Ovary (tissue), 9 donors: ENCODE data around the gene LSM14B. TPM values are rescaled to one million over a fixed set of nuclear protein-coding genes. Genes with fewer than 3 reads are reported as not detected.
"Not testable (repeated sequence)": the region's sequence is repeated elsewhere in the genome, so short reads cannot be mapped to it uniquely, and the experiment has no call there.

Experiments used
- DNase-seq, 5 donors: peaks; one replicate each; pipeline ENCODE4 v3.0.0-alpha.2; 2019 to 2020
- H3K27ac ChIP-seq, 2 donors: fragments of 200-600 bp; one replicate each; pipeline versions ENCODE4 v1.5.1 to v1.8.0; 2019 to 2022
- H3K27me3 ChIP-seq: fragments of 200-600 bp; one replicate; pipeline ENCODE4 v1.8.0; 2022
- H3K36me3 ChIP-seq: fragments of 200-600 bp; sonication (generic); one replicate; pipeline ENCODE4 v1.5.1; 2019
- H3K4me1 ChIP-seq: one replicate; pipeline ENCODE4 v1.8.1; 2013; ENCODE audit warnings: mild to moderate bottlenecking, moderate library complexity; ENCODE audit not compliant: insufficient read depth
- H3K4me3 ChIP-seq: fragments of 200-600 bp; sonication (generic); one replicate; pipeline ENCODE4 v1.5.1; 2017
- H3K9me3 ChIP-seq, 2 donors: fragments of 200-600 bp in 1 of 2; sonication (generic) in 1 of 2; one replicate each; pipeline versions ENCODE4 v1.5.1 to v1.8.1; 2013 to 2019; ENCODE audit warnings: mild to moderate bottlenecking in 1 of 2, moderate library complexity in 1 of 2
- CTCF ChIP-seq, 3 donors: fragments of 450-650 bp in 2 of 3; fragments of 200-600 bp in 1 of 3; IDR thresholded peaks; one replicate each; pipeline versions ENCODE4 v1.5.1 to v1.8.0; 2016 to 2022; ENCODE audit warnings: antibody characterized with exemption in 3 of 3, mild to moderate bottlenecking in 1 of 3
- EP300 ChIP-seq: sonication (generic); formaldehyde crosslinking; IDR thresholded peaks from one replicate; pipeline ENCODE4 v1.6.1; 2017; ENCODE audit warnings: antibody characterized with exemption
- POLR2A ChIP-seq: fragments of 450-650 bp; IDR thresholded peaks from one replicate; pipeline ENCODE4 v1.6.1; 2017; ENCODE audit warnings: antibody characterized with exemption, mild to moderate bottlenecking, moderate library complexity
- WGBS, 3 donors: extraction: QIAGEN DNeasy Blood & Tissue Kit in 1 of 3; methylation state at CpG; one replicate each; pipeline versions ENCODE4 v1.1.5 to v1.1.7; 2013 to 2017; 5-methylcytosine and 5-hydroxymethylcytosine counted together
- intact Hi-C, 4 donors: fragments of 100-400 bp; cut with DNase I; formaldehyde crosslinking; loops; one replicate each; pipeline versions ENCODE4 v1.11.0 to v1.15.1; 2022 to 2023
- polyA plus RNA-seq, 2 donors: library from polyadenylated mRNA; stranded (reverse); fragments of 200-250 nt in 1 of 2; fragments of 350-450 nt in 1 of 2; fragmentation: Illumina TruSeq in 1 of 2; extraction: RNeasy Lipid Tissue Mini Kit (QIAGEN cat#74804) in 1 of 2; gene quantifications; one replicate each; pipeline ENCODE4 v1.2.3, GENCODE V29; 2013 to 2014
- total RNA-seq, 7 donors: library from RNA; depleted of rRNA in 2 of 7; stranded (reverse); fragments of >200 nt in 2 of 7; fragmentation: NEBNext Ultra II Directional in 3 of 7; extraction: Animal tissue kit (Norgen Biotek cat#: 25700) in 3 of 7; gene quantifications; one replicate each; pipeline versions ENCODE4 v1.1.0 to v1.2.4, GENCODE V29; 2016 to 2023
- donor health status: DM: no; HTN: no; CAD: no; lungs with moderate emphysema.
- donor health status: DM: no; HTN: no; CAD: no.
- donor health status: Bipolar disorder and iron deficiency.
- donor health status: DM: yes; HTN: yes; CAD: no.
- donor health status: DM: no; HTN: no; CAD: no.
- donor health status: DM: yes; HTN: yes; CAD: no.

The LSM14B gene
- total and polyA plus RNA-seq, 9 donors, result 21.5 to 62.2 (median 55.5) TPM

DNA sequence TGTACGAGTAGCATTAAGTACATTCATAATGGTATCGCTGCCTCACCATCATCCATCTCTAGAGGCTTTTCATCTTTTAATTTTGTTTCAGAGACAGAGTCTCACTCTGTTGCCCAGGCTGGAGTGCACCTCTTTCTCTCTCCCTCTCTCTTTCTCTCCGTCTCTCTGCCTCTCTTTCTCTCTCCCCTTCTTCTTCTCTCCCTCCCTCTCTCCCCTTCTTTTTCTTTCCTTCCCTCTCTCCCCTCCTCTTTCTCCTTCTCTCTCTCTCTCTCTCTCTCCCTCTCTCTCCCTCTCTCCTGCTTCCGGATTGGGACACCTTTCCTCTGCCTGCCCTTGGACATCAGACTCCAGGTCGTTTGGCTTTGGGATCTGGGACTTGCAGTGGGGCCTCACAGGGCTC is 39.0 kb upstream of the LSM14B start:
- Histone ChIP-seq H3K27me3 (no peaks in the 10 kb centered on the region), H3K36me3 (no peaks in the 10 kb centered on the region), H3K27ac (no peak overlapping the region), H3K4me1 (no peaks in the 10 kb centered on the region), H3K4me3 (no peak overlapping the region), H3K9me3 (no peaks in the 10 kb centered on the region)
- 51 to 69% (median 56%) methylated on average over 5 of the region's 5 CpGs for WGBS, 3 donors
- no peak for DNase-seq
- intact Hi-C loops, result no loop called here
- TF ChIP-seq POLR2A (no peak), CTCF (IDR thresholded peaks at IDR 0.05) (no peak), EP300 (no peak)

- H3K36me3 ChIP-seq, DNase-seq, H3K27ac ChIP-seq, H3K4me1 ChIP-seq, H3K4me3 ChIP-seq, intact Hi-C loops, H3K27me3 ChIP-seq, H3K9me3 ChIP-seq: not testable (repeated sequence)
- 89 to 91% (median 91%) methylated on average over 9 of the region's 9 CpGs for WGBS, 3 donors
Measured at GRCh38 chr20:62084224-62084623, 38.1 kb upstream of the LSM14B start.

DNA sequence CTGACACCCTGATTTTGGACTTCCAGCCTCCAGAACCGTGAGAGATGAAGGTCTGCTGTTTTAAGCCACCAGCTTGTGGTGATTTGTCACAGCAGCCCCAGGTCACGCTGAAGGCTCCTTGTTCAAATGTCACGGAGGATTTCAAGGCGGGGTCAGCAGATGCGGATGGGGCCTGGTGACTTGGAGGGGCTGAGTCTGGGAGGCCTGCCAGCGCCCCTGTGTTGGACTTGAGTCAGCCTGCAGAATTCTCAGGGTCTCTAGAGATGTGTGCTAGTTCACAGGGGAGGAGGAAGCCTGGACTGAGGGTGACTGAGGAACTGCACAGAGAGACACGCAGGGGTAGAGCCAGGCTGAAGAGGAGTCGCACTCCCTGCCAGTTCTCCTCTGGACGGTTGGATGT is 37.1 kb upstream of the LSM14B start:
- Histone ChIP-seq H3K9me3 (no peaks in the 10 kb centered on the region), H3K4me3 (no peak overlapping the region), H3K27me3 (no peaks in the 10 kb centered on the region), H3K27ac (no peak overlapping the region), H3K4me1 (no peaks in the 10 kb centered on the region), H3K36me3 (no peaks in the 10 kb centered on the region)
- intact Hi-C loops, result no loop called here
- no peak for DNase-seq
- 71 to 77% (median 72%) methylated on average over 9 of the region's 9 CpGs for WGBS, 3 donors
- TF ChIP-seq POLR2A (no peak), CTCF (IDR thresholded peaks at IDR 0.05) (no peak), EP300 (no peak)

DNA sequence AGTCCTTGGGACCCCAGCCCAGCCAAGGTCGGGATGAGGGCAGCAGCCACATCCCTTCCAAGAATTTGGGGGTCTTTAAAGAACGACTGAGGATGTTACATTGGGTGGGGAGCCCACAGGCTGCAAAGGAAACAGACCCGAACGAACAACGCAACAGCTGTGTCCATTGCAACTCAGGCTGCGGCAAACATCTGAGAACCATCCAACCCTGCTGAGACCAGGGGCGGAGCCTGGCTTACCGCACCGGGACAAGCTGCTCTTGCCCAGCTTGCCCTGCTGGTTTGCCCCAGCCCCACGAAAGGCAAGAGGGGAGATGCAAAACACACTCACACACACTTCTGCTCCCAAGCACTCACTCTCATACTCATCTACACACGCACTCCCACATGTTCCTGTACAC is 35.0 kb upstream of the LSM14B start:
- no peaks in the 10 kb centered on the region for H3K36me3 ChIP-seq
- no peaks in the 10 kb centered on the region for H3K4me1 ChIP-seq
- no peak for DNase-seq
- H3K27me3 ChIP-seq, result no peaks in the 10 kb centered on the region
- no peak for TF ChIP-seq POLR2A
- no peak for TF ChIP-seq CTCF (IDR thresholded peaks at IDR 0.05)
- TF ChIP-seq EP300, result no peak
- intact Hi-C loops, result no loop called here
- H3K9me3 ChIP-seq, result no peaks in the 10 kb centered on the region
- H3K27ac ChIP-seq, result no peak overlapping the region
- no peak overlapping the region for H3K4me3 ChIP-seq
- WGBS, 3 donors, result 15 to 29% (median 17%) methylated on average over 11 of the region's 11 CpGs

- no peaks in the 10 kb centered on the region for H3K27me3 ChIP-seq
- H3K4me1 ChIP-seq, result no peaks in the 10 kb centered on the region
- 82 to 93% (median 87%) methylated on average over 17 of the region's 17 CpGs for WGBS, 3 donors
- no peaks in the 10 kb centered on the region for H3K9me3 ChIP-seq
- DNase-seq, result no peak
- TF ChIP-seq EP300 (no peak), CTCF (IDR thresholded peaks at IDR 0.05) (no peak), POLR2A (no peak)
- no peak overlapping the region for H3K27ac ChIP-seq
- no peaks in the 10 kb centered on the region for H3K36me3 ChIP-seq
- H3K4me3 ChIP-seq, result no peak overlapping the region
- intact Hi-C loops, result no loop called here
Measured at GRCh38 chr20:62087632-62088031, 34.6 kb upstream of the LSM14B start.
